ENCODE results near the gene TRIM69.
"Not testable (repeated sequence)": the region's sequence is repeated elsewhere in the genome, so short reads cannot be mapped to it uniquely, and the experiment has no call there.

TRIM69 gene

DNA sequence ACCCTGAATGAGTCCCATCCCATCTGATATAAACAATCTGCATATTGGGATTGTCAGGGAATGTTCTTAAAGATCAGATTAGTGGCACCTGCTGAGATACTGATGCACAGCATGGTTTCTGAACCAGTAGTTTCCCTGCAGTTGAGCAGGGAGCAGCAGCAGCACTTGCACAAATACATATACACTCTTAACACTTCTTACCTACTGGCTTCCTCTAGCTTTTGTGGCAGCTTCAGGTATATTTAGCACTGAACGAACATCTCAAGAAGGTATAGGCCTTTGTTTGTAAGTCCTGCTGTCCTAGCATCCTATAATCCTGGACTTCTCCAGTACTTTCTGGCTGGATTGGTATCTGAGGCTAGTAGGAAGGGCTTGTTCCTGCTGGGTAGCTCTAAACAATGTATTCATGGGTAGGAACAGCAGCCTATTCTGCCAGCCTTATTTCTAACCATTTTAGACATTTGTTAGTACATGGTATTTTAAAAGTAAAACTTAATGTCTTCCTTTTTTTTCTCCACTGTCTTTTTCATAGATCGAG lies 20.5 kb upstream of the TRIM69 start:
- in situ Hi-C loops (cut with MboI; ENCODE audit: low pct_unique_long_range_greater_than_20kb, low sequenced_read_pairs, unreplicated experiment): no loop called here
- no peak for DNase-seq (ENCODE audit: low spot score)
- TF ChIP-seq, protein P1, sequence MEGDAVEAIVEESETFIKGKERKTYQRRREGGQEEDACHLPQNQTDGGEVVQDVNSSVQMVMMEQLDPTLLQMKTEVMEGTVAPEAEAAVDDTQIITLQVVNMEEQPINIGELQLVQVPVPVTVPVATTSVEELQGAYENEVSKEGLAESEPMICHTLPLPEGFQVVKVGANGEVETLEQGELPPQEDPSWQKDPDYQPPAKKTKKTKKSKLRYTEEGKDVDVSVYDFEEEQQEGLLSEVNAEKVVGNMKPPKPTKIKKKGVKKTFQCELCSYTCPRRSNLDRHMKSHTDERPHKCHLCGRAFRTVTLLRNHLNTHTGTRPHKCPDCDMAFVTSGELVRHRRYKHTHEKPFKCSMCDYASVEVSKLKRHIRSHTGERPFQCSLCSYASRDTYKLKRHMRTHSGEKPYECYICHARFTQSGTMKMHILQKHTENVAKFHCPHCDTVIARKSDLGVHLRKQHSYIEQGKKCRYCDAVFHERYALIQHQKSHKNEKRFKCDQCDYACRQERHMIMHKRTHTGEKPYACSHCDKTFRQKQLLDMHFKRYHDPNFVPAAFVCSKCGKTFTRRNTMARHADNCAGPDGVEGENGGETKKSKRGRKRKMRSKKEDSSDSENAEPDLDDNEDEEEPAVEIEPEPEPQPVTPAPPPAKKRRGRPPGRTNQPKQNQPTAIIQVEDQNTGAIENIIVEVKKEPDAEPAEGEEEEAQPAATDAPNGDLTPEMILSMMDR (IDR thresholded peaks at IDR 0.05; ENCODE audit: extremely low read depth, insufficient read depth, missing control alignments): no peak

DNA sequence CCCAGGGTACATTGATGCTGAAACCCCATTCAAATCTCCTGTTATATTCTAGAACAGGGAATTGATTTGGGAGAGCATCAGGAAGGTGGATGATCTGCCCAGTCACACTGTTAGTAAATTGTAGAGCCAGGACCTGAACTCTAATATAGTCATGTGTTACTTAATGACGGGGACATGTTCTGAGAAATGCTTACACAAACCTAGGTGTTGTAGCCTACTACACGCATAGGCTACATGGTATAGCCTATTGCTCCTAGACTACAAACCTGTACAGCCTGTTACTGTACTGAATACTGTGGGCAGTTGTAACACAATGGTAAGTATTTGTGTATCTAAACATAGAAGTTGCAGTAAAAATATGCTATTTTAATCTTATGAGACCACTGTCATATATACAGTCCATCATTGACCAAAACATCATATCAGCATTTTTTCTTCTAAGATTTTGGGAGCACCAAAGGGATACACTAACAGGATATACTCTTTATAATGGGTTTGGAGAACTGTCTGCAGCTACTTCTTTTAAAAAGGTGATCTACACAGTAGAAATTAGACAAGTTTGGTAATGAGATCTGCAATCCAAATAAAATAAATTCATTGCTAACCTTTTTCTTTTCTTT lies 19.2 kb upstream of the TRIM69 start:
- TF ChIP-seq, protein P1 (IDR thresholded peaks at IDR 0.05; ENCODE audit: extremely low read depth, insufficient read depth, missing control alignments): no peak
- DNase-seq (ENCODE audit: low spot score): no peak
- in situ Hi-C loops (cut with MboI; ENCODE audit: low pct_unique_long_range_greater_than_20kb, low sequenced_read_pairs, unreplicated experiment): no loop called here

DNA sequence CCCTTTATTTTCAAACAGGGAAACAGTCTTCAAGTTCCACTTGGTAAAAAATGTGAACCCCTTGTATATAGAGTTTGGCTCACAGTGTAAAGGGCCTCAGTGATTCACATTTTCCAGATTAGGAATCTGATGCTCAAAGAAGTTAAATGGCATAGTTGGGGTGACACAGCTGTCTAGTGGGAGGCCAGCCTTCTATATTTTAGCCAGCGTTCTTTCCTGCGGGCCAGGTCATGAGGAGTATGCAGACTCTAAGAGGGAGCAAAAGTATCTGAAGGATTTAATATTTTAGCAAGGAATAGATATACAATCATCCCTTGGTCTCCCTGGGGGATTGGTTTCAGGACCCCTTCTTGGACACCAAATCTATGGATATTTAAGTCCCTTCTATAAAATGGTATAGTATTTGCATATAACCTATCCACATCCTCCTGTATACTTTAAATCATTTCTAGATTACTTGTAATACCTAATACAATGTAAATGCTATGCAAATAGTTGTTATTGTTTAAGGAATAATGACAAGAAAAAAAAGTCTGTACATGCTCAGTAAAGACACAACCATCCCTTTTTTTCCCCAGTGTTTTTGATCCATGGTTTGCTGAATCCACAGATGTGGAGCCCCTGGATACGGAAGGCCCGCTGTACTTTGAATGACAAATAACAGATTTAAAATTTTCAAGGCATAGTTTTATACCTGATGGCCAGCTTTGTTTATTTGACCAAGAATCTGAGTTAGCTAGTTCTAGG lies 18.0 kb upstream of the TRIM69 start:
- DNase-seq (ENCODE audit: low spot score): no peak
- TF ChIP-seq, protein P1 (IDR thresholded peaks at IDR 0.05; ENCODE audit: extremely low read depth, insufficient read depth, missing control alignments): no peak
- in situ Hi-C loops (cut with MboI; ENCODE audit: low pct_unique_long_range_greater_than_20kb, low sequenced_read_pairs, unreplicated experiment): no loop called here

DNA sequence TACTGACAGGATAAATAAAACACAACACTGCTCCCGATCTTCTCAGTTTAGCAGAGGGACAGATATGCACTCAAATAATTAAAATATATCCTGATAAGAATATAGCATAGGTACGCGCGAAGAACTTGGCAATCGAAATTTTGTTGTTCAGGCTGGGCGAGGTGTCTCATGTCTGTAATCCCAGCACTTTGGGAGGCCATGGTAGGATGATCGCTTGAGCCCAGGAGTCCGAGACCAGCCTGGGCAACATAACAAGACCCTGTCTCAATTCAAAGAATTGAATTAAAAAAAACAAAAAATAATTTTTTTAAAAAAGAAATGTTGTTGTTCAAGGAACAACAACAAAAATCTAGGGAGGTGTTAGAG lies 17.4 kb upstream of the TRIM69 start:
- in situ Hi-C loops (cut with MboI; ENCODE audit: low pct_unique_long_range_greater_than_20kb, low sequenced_read_pairs, unreplicated experiment): no loop called here
- TF ChIP-seq, protein P1 (IDR thresholded peaks at IDR 0.05; ENCODE audit: extremely low read depth, insufficient read depth, missing control alignments): no peak
- DNase-seq (ENCODE audit: low spot score): no peak

DNA sequence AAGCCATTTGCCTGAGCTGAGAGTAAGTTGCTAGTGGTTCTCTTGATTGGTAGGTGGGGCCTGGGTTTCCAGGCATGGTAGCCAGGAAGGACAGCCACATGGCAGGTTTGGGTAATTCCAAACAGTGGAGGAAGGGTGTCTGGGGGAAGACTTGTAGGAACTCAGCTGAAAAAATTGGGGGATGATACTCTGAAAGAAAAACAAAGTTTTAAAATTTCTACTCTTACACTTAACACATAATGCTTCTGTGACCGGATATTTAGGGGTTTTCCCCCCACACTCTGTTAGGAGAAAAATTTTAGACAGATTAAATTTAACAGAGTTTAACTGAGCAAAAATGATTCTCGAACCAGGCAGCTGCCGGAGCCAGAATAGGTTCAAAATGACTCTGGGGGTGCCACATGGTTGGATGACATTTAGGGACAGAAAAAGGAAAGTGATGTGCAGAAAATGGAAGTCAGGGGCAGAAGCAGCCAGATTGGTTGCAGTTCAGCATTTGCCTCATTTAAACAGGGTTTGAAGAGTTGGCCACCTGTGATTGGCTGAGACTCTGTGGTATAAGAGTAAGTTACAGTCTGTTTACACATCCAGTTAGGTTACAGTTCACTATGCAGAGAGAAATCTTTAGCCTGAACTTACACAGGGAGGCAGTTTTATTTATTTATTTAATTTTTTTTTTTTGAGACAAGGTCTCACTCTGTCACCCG lies 16.9 kb upstream of the TRIM69 start:
- TF ChIP-seq, protein P1 (IDR thresholded peaks at IDR 0.05; ENCODE audit: extremely low read depth, insufficient read depth, missing control alignments): no peak
- in situ Hi-C loops (cut with MboI; ENCODE audit: low pct_unique_long_range_greater_than_20kb, low sequenced_read_pairs, unreplicated experiment): no loop called here
- peak; percentile 46 for DNase-seq (ENCODE audit: low spot score)

DNA sequence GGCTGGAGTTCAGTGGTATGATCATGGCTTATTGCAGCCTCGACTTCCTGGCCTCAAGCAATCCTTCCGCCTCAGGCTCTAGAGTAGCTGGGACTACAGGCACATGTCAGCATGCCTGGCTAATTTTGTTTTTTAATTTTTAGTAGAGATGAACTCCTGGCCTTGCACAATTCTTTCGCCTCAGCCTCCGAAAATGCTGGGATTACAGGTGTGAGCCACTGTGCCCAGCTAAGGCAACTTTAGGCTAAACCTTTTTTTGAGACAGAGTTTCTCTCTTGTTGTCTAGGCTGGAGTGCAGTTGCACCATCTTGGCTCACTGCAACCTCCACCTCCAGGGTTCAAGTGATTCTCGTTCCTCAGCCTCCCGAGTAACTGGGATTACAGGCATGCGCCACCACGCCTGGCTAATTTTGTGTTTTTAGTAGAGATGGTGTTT lies 16.3 kb upstream of the TRIM69 start:
- in situ Hi-C loops (cut with MboI; ENCODE audit: low pct_unique_long_range_greater_than_20kb, low sequenced_read_pairs, unreplicated experiment); DNase-seq (ENCODE audit: low spot score): not testable (repeated sequence)
